ENCODE results near the gene PRIMA1.

Gene PRIMA1

DNA sequence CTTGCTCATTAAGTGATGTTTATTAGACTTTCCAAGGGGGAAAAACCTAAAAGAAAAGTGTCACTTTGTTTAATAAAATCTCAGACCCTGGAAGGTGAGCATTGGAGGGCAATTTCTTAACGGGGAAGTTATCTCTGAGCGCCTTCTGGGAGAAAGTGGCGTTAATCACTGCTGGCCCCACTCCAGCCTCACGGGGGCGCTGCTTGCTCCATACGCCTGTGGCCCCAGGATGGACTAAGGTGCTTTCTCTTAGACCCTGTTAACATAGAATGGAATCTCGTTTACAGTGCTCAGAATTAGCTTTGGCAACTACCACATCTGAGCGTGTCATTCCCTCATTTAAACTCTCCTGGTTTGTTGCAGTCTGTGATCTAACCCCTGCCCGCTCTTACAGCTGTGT, 16.4 kb upstream of the PRIMA1 start:
- no peak for TF ChIP-seq ZNF274 (IDR thresholded peaks at IDR 0.05; ENCODE audit: low read depth, low read length)
- no peak overlapping the region for H3K4me3 ChIP-seq (ENCODE audit: low read length)

DNA sequence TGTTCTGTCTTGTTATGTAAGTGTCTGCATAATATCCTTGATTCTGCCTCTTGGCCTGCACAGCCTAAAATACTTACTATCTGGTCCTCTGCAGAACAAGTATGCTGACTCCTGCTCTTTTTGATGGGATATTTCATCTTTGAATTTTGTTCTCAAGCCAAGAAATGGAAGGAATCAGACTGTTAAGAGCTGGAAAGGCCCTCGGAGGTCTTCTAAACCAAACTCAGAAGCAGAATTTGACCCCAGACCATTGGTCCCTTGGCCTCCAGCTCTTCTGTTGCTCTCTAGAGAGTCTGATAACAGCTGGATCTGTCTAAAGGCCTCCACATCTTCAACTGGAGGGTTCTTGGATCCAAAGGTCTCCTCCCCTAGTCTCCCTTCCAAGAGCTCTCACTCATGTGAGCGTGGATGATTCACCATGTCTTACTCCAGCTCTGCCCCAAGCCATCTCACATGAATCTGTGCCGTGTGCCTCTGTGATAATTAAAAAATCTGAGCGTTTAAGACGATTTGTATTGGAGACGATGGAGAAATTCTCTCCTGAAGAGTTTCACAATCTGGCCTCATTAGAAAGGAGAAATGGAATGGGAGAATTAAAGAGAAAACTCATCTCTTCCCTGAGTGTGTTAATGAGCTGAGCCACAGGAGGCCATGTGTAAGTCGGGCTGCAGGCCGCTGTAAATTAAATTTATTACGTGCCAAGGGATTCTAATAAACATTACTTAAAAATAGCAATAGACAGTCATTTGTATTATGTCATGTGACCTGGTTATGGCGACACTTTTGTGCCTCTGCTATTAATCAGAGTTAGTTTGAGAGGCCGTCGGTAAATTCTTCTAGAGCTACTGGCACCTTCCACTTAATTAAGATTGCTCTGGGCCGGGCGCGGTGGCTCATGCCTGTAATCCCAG, 15.4 kb upstream of the PRIMA1 start:
- TF ChIP-seq ZNF274 (IDR thresholded peaks at IDR 0.05; ENCODE audit: low read depth, low read length) = no peak
- no peak overlapping the region for H3K4me3 ChIP-seq (ENCODE audit: low read length)

DNA sequence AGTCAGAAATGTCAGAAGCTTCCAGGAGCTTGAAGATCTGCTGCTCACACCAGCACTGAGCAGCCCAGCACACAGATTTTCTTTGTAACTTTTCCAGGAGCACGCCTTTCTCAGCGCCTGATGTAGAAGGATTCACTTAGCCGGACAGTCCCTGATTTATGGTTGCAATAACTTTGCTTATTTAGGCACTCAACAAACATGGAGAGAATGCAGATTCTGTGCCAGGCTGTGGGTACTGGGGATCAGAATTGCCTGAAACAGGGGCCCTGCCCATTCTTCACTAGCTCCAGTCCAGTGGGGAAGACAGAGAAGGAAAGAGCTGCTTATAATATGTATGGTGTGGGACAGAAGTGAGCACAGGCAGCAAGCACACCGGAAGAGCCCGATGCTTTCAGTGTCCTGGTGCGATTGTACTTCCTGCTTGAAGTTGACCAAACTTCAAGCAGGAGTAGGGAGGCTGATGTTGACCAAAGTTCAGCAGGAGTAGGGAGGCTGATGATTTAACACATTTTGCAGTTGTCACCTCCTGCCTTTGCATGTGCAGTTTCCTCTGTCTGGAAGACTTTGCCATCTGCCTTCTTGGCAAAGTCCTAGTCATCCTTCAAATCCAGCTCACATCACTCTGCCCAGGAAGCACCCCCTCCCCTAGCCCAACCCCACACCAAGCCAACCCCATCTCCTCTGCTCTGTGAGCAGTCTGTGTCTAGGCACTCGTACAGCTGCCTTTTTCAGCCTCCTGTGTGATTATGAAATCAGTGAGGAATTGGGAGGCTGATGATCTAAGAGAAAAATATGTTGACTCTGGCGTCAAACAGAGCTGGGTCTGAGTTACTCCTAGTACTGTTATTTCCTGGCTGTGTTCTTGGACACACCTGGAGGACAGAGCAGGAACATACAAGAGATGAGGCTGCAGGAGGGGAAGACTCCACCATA, 12.0 kb upstream of the PRIMA1 start:
- no peak overlapping the region for H3K4me3 ChIP-seq (ENCODE audit: low read length)
- no peak for TF ChIP-seq ZNF274 (IDR thresholded peaks at IDR 0.05; ENCODE audit: low read depth, low read length)

DNA sequence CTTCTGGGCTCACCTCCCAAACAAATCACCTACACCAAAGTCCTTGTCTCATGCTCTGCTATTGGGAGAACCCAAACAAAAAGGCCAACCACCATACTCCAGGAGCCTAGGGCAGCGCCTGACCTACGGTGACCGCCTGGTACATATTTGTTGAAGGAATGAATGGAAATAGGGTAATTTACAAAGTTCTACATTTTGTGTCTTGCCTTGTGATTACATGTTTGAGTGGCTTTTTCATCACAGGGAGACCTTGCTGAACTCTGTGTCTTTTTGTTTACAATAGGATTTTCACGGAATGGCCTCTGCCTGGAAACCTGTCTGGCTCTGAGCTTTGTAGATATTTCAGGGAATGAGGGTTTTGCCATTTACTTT, 11.3 kb upstream of the PRIMA1 start:
- TF ChIP-seq ZNF274 (IDR thresholded peaks at IDR 0.05; ENCODE audit: low read depth, low read length) = no peak

DNA sequence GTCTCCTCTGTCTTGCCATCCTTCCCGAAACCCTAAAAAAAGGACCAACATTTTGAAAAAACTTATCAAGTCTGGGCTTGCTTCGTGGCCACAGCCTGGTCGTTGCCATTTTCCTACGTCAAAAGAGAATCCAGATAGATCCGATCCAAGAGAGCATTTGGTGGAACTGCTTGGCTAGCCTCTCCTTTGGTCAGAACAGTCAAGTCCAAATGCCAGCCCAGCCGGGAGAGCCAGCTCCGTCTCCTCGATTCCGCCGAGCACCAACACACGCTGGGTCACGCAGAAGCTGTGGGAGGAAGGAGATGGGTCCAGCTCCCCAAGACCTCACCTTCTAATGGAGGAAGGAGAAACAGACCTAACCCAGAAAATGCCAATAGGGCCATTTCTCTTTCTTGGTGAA, 9.3 kb upstream of the PRIMA1 start:
- H3K4me3 ChIP-seq (ENCODE audit: low read length) = no peak overlapping the region
- no peak for TF ChIP-seq ZNF274 (IDR thresholded peaks at IDR 0.05; ENCODE audit: low read depth, low read length)

More for the DNA sequence above, 11.3 kb upstream of the PRIMA1 start:
- no peak overlapping the region for H3K4me3 ChIP-seq (ENCODE audit: low read length)

DNA sequence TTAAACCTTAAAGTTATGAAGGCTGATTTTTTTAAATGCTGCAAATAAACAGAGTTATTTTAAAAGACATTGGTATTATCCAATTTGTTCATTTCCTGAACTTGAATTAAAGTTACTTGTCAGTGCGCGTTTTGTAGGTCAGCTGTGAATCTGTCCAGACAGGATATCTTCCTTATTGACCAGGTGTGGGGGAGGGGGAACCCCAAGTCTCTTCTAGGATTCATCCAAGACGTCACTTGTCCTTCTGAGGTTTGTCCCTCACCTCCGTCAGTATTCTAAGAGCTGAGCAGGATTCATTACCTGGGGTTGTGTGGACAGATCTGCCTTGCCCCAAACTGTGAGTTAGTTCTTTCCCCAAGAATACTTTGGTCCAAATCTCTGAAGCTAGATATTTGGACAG, 8.8 kb upstream of the PRIMA1 start:
- TF ChIP-seq ZNF274 (IDR thresholded peaks at IDR 0.05; ENCODE audit: low read depth, low read length) = no peak
- H3K4me3 ChIP-seq (ENCODE audit: low read length) = no peak overlapping the region

DNA sequence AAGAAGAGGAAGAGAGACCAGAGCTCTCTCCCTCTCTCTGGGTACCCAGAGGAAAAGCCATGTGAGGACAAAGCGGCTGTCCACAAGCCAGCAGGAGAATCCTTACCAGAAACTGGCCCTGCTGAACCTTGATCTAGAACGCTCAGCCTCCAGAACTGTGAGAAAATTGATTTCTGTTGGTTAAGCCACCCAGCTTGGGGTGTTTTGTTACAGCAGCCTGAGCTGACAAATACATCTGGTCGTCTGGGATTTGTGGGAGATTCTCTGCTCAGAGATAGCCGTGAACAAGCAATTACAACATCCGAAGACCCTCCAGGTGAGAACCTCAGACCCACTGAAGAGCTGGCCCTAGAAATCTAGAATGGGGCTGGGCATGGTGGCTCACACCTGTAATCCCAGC, 6.5 kb upstream of the PRIMA1 start:
- TF ChIP-seq ZNF274 (IDR thresholded peaks at IDR 0.05; ENCODE audit: low read depth, low read length) = no peak

DNA sequence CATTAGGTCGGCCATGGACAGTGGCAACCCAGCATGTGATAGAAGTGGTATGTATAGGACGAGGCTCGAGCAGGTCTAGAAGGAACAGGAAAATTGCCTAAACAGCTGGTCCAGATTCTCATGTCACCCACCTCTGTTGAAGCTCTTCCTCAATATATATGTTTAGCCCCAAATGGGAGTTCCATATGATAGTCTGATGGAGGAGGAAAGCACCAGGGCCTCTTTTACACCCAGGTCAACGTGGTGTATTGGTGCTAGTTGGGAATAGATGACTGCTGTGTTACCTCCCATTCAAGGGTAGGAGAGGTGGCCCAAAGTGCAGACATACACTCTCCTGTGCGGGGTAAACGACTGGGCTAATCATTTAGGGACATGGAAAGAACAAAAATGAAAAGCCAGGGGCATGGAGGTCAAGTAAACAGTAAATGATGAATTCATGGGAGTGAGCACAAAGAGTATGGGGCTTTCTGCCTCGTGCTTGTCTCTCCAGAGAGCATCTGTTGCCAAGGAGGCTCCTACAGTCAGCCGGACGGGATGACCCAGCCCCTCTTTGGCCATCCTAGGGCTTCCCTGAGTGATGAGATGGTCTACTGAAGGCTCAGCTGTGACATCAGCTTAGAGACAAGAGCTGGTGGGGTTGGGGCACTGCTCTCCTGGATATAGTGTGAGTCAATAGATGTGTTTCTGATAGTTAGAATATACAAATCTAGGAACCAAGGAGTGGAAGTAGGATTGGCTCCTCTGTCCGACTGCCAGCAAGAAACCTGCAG, 5.5 kb upstream of the PRIMA1 start:
- no peak overlapping the region for H3K4me3 ChIP-seq (ENCODE audit: low read length)
- TF ChIP-seq ZNF274 (IDR thresholded peaks at IDR 0.05; ENCODE audit: low read depth, low read length) = no peak

More for the DNA sequence above, 6.5 kb upstream of the PRIMA1 start:
- H3K4me3 ChIP-seq (ENCODE audit: low read length) = no peak overlapping the region

DNA sequence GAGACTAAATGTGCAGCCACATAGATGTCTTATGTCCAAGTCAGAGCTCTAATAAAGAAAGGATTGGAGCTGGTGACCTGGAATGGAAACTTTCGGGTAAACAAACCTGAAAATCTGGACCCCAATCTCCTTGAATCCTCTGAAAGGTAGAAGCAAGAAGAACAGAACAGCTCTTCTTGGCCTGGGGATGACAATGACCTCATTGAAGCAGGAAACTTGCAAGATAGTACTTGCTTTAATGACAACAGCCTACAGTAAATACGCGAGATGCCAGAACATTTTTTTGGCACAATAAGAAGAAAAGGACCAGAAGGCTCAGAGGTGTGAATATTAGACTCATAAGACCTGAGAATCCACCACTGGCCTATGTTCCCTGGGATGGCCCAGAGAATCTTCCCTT, 4.1 kb upstream of the PRIMA1 start:
- no peak overlapping the region for H3K4me3 ChIP-seq (ENCODE audit: low read length)
- TF ChIP-seq ZNF274 (IDR thresholded peaks at IDR 0.05; ENCODE audit: low read depth, low read length) = no peak

DNA sequence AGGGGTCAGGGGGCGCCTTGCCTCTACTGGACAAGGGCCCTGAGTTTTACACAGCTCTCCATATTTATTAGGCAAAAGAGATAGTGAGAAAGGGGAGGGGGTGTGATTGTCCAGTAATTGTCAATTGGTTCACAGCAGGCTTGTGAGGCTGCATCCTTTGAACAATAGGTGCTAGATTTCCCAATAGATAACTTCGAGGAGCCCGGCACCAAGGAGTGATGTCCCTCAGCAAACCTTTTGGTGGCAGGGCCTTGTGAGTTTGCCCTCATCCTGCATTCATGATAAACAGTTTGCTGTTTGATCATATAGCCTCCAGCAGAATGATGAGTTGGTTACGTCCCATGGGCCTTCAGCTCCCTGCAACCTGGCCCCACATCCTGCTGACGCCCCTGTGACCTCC, 2.7 kb upstream of the PRIMA1 start:
- H3K4me3 ChIP-seq (ENCODE audit: low read length) = no peak overlapping the region
- no peak for TF ChIP-seq ZNF274 (IDR thresholded peaks at IDR 0.05; ENCODE audit: low read depth, low read length)

DNA sequence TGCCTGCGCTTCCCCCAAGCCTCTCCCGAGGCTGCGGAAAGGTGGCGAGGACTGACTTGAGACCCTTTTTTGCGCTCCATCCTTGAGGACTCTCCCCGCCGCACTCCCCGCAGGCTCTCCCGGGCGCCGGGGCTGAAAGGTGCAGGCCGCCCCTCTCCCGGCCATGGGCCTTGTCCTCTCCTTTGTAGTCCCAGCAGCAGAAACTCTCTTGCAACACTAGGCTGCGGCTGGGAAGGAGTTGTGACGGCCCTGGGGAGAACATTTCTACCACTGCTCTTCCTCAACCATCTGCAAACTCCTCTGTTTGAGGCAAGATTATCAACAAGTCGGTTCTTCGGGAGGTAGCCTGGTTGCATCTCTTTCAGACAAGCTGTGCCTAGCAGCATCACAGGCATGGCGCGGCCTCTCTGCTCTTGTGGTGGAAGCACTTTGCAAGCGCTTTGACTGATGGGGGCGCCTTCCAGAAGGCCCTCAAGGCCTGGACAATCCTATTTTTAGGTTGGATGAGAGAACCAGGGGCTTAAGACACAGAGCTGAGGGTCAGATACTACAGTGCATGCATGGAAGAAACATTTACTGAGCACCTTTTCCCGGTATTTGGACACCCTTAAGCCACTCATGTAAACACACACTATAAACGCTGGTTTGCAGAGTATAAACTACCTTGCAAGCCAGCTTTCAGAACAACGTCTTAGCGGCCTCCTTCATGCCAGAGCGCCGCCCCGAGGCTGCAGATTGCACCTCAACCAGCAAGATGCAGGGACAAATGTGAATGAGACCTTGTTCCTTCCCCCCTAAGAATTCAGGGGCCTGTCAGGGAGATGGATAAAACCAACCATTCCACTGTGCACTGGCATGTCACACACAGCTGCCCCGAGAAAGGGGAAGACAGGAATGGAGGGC, 1.2 kb upstream of the PRIMA1 start:
- H3K4me3 ChIP-seq (ENCODE audit: low read length) = no peak overlapping the region
- no peak for TF ChIP-seq ZNF274 (IDR thresholded peaks at IDR 0.05; ENCODE audit: low read depth, low read length)

DNA sequence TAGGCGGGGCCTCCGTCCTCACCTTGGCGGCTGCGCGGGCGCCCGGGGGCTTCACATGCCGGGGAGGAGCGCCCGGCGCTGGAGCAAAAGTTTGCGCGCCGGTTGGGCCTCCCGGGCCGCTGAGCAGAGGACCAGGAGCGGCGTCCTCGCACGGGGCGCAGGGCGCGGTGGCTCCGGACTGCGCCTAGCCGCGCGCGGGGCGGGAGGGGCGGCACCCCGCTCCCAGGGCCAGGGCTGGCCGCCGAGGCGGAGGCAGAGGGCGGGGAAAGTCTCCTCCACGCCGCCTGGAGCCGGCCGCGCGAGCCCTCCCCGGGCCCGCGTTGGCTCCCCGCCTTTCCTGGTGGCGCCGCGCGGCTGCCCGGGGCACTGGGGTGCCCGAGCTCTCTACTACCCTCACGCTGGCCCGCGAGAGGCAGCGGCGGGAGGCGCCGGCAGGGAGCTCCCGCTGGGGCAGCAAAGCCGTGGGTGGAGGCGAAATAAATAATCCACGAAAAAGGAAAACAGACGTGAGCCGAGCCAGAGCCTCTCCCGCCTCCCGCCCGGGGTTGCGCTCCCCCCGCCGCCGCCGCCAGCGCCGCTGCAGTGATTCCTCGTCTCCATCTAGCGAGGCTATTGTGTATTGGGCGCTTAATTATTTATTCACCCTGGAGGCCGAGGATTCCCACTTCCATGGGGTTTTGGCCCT, 400 bp upstream of the PRIMA1 start:
- no peak overlapping the region for H3K4me3 ChIP-seq (ENCODE audit: low read length)
- no peak for TF ChIP-seq ZNF274 (IDR thresholded peaks at IDR 0.05; ENCODE audit: low read depth, low read length)
